ENCODE results near the gene ADARB2.

GRCh38 chr10:1211844-1212570 is 525.3 kb downstream of the ADARB2 start:
- no peak for TF ChIP-seq POLR2AphosphoS5 (IDR thresholded peaks at IDR 0.05; ENCODE audit: low read depth, low read length)
- TF ChIP-seq TAF1 (IDR thresholded peaks at IDR 0.05; ENCODE audit: borderline replicate concordance, insufficient read depth, low read length): no peak
- no peak for TF ChIP-seq SIN3A (IDR thresholded peaks at IDR 0.05; ENCODE audit: borderline replicate concordance, insufficient read depth, low read length)
- no peak for TF ChIP-seq REST (IDR thresholded peaks at IDR 0.05; ENCODE audit: insufficient read depth in 1 of 2, low read depth in 2 of 2, low read length in 2 of 2)
- TF ChIP-seq FOXP2 (optimal IDR thresholded peaks at IDR 0.05; ENCODE audit: borderline replicate concordance, extremely low read depth, extremely low read length, insufficient read depth): no peak
